ENCODE data around the gene SRRM3.

The SRRM3 gene

GRCh38 chr7:76231583-76231982 lies 29.9 kb downstream of the SRRM3 start:
- H3K4me3 ChIP-seq (ENCODE audit: low read length): no peak overlapping the region
- TF ChIP-seq, protein P1, sequence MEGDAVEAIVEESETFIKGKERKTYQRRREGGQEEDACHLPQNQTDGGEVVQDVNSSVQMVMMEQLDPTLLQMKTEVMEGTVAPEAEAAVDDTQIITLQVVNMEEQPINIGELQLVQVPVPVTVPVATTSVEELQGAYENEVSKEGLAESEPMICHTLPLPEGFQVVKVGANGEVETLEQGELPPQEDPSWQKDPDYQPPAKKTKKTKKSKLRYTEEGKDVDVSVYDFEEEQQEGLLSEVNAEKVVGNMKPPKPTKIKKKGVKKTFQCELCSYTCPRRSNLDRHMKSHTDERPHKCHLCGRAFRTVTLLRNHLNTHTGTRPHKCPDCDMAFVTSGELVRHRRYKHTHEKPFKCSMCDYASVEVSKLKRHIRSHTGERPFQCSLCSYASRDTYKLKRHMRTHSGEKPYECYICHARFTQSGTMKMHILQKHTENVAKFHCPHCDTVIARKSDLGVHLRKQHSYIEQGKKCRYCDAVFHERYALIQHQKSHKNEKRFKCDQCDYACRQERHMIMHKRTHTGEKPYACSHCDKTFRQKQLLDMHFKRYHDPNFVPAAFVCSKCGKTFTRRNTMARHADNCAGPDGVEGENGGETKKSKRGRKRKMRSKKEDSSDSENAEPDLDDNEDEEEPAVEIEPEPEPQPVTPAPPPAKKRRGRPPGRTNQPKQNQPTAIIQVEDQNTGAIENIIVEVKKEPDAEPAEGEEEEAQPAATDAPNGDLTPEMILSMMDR (IDR thresholded peaks at IDR 0.05; ENCODE audit: insufficient read depth, low read depth, low read length, missing control alignments): no peak
- no peak for DNase-seq (ENCODE audit: low read depth)

- H3K4me3 ChIP-seq (ENCODE audit: low read length): no peak overlapping the region
- no peak for DNase-seq (ENCODE audit: low read depth)
- TF ChIP-seq, protein P1 (IDR thresholded peaks at IDR 0.05; ENCODE audit: insufficient read depth, low read depth, low read length, missing control alignments): no peak
Observed at GRCh38 chr7:76232698-76233097, 31.0 kb downstream of the SRRM3 start.

GRCh38 chr7:76233538-76234281 lies 32.0 kb downstream of the SRRM3 start:
- H3K4me3 ChIP-seq (ENCODE audit: low read length): no peak overlapping the region
- TF ChIP-seq, protein P1 (IDR thresholded peaks at IDR 0.05; ENCODE audit: insufficient read depth, low read depth, low read length, missing control alignments): no peak
- DNase-seq (ENCODE audit: low read depth): no peak

DNA sequence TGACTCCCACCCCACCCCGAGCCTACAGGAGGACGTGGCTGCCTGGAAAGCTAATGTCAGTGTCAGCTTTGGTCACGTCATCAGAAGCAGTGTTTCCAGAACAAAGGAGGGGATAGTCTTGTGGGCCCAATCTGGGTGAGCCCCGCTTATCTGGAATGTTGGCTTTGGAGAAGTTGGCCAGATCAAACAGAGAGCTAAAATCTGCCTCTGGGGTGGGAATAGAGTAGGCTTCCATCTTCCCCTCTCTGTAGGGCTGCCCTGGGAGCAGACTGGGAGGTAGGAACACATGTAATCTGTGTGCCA lies 32.5 kb downstream of the SRRM3 start:
- TF ChIP-seq, protein P1 (IDR thresholded peaks at IDR 0.05; ENCODE audit: insufficient read depth, low read depth, low read length, missing control alignments): no peak
- DNase-seq (ENCODE audit: low read depth): no peak
- H3K4me3 ChIP-seq (ENCODE audit: low read length): no peak overlapping the region

DNA sequence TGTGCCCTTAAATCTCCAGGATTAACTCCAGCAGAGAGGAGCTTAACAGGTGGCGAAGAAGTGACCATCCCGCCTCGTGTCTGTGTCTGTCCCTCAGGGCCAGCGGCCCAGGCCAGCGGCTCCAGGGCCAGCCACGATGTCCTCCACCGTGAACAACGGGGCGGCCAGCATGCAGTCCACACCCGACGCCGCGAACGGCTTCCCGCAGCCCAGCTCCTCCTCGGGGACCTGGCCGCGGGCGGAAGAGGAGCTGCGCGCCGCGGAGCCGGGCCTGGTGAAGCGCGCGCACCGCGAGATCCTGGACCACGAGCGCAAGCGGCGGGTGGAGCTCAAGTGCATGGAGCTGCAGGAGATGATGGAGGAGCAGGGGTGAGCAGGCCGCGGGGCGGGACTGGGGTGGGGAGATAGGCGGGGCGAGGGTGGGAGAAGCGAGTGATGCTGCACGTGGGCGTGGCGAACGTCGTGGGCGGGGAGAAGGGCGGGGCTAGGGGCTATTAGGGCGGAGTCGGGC lies 33.3 kb downstream of the SRRM3 start:
- DNase-seq (ENCODE audit: low read depth): peak; percentile 90
- no peak overlapping the region for H3K4me3 ChIP-seq (ENCODE audit: low read length)
- TF ChIP-seq, protein P1 (IDR thresholded peaks at IDR 0.05; ENCODE audit: insufficient read depth, low read depth, low read length, missing control alignments): no peak

- no peak overlapping the region for H3K4me3 ChIP-seq (ENCODE audit: low read length)
- DNase-seq (ENCODE audit: low read depth): no peak
- TF ChIP-seq, protein P1 (IDR thresholded peaks at IDR 0.05; ENCODE audit: insufficient read depth, low read depth, low read length, missing control alignments): no peak
Observed at GRCh38 chr7:76236224-76236623, 34.5 kb downstream of the SRRM3 start.

GRCh38 chr7:76238326-76238725 lies 36.6 kb downstream of the SRRM3 start:
- TF ChIP-seq, protein P1 (IDR thresholded peaks at IDR 0.05; ENCODE audit: insufficient read depth, low read depth, low read length, missing control alignments): no peak
- no peak for DNase-seq (ENCODE audit: low read depth)
- no peak overlapping the region for H3K4me3 ChIP-seq (ENCODE audit: low read length)
